Measurements from ENCODE around the gene HPDL. TPM values are rescaled to one million over a fixed set of nuclear protein-coding genes. Genes with fewer than 3 reads are reported as not detected.

HPDL gene
- total and polyA plus RNA-seq, 2 of the 8 experiments (the other 6 are each of a cell fraction or from before 2014, with no cell fraction given) = 58.5 to 62.7 TPM

- TF ChIP-seq ATF3 (IDR thresholded peaks at IDR 0.05; ENCODE audit: insufficient read depth, low read depth, low read length) = no peak
- no peak for TF ChIP-seq CHD1 (IDR thresholded peaks at IDR 0.05; ENCODE audit: low read depth, low read length)
- TF ChIP-seq TAF7 (optimal IDR thresholded peaks at IDR 0.05; ENCODE audit: borderline replicate concordance, low read depth, low read length) = no peak
- no peak for TF ChIP-seq ZNF274 (IDR thresholded peaks at IDR 0.05; ENCODE audit: borderline replicate concordance, extremely low read depth, low read length)
- TF ChIP-seq SIRT6 (IDR thresholded peaks at IDR 0.05; ENCODE audit: low read length) = no peak
- TF ChIP-seq EP300 (IDR thresholded peaks at IDR 0.05; ENCODE audit: borderline replicate concordance in 1 of 2, low read depth in 2 of 2, low read length in 2 of 2) = no peak
These were observed 38.4 kb downstream of the HPDL start (continued) for GRCh38 chr1:45365051-45365450.

All from H1 (cell line).